H1 (cell line): ENCODE results near the gene GALNT18. TPM values are rescaled to one million over a fixed set of nuclear protein-coding genes. Genes with fewer than 3 reads are reported as not detected.

Source experiments
- CBX8 ChIP-seq: fragments of 300-800, 300-1000 bp; sonication (generic); IDR thresholded peaks from 2 replicates; pipeline ENCODE4 v1.7.1; 2016; ENCODE audit warnings: low read depth, low read length, borderline replicate concordance
- CHD7 ChIP-seq: fragments of 300-600 bp; sonication (generic); IDR thresholded peaks from 2 replicates; pipeline ENCODE4 v1.7.1; 2012; ENCODE audit warnings: low read length, moderate library complexity, mild to moderate bottlenecking, inconsistent platforms; ENCODE audit not compliant: insufficient replicate concordance
- EZH2 ChIP-seq: fragments of 200-600 bp; sonication (generic); IDR thresholded peaks from 2 replicates; pipeline ENCODE4 v1.7.1; 2012; ENCODE audit warnings: low read depth, mild to moderate bottlenecking, moderate library complexity, low read length, inconsistent platforms; ENCODE audit not compliant: severe bottlenecking
- HDAC2 ChIP-seq, 2 experiments: fragments of 300-600 bp in 1 of 2; sonication (generic) in 1 of 2; IDR thresholded peaks; 2 replicates each; pipeline ENCODE4 v1.6.1; 2011 to 2012; ENCODE audit warnings: low read depth in 2 of 2, low read length in 2 of 2, mild to moderate bottlenecking in 2 of 2, moderate library complexity in 2 of 2, borderline replicate concordance in 1 of 2, inconsistent platforms in 1 of 2
- KDM4A ChIP-seq: IDR thresholded peaks from one replicate; pipeline ENCODE4 v1.7.1; 2012; ENCODE audit warnings: low read depth, mild to moderate bottlenecking, moderate library complexity, low read length, inconsistent platforms; ENCODE audit not compliant: severe bottlenecking
- MAFK ChIP-seq: IDR thresholded peaks from 2 replicates; pipeline ENCODE4 v1.6.1; 2012; ENCODE audit warnings: low read depth, mild to moderate bottlenecking, improper control_type of control experiment, low read length
- polyA plus RNA-seq, 7 experiments: library from polyadenylated mRNA; depleted of rRNA in 3 of 7; stranded (reverse) in 5 of 7; unstranded in 2 of 7; fragments of >200 nt in 5 of 7; fragments of 200-250 nt in 2 of 7; gene quantifications; 1 replicate in 5 of 7; 2 replicates in 1 of 7; 4 replicates in 1 of 7; pipeline versions ENCODE4 v1.2.1 to v1.2.3, GENCODE V29; 2011 to 2013; ENCODE audit warnings: missing spikeins in 2 of 7, mixed read lengths in 2 of 7
- total RNA-seq: library from RNA; stranded (reverse); fragmentation: NEBNext Ultra II Directional; extraction: Animal tissue kit (Norgen Biotek cat#: 25700); gene quantifications from 2 replicates; pipeline ENCODE4 v1.2.1, GENCODE V29; 2021
- TF ChIP-seq, protein P1 (sequence below): IDR thresholded peaks from 2 replicates; pipeline ENCODE4 v1.6.1; 2012; ENCODE audit warnings: inconsistent platforms
- TF ChIP-seq, protein P2 (sequence below), 3 experiments: IDR thresholded peaks; 1 replicate in 2 of 3; 2 replicates in 1 of 3; pipeline versions ENCODE4 v1.5.1 to v1.6.1; 2011; ENCODE audit warnings: low read length in 3 of 3, mild to moderate bottlenecking in 3 of 3, inconsistent platforms in 2 of 3, low read depth in 1 of 3, moderate library complexity in 1 of 3; ENCODE audit not compliant: insufficient read depth in 1 of 3; ENCODE audit errors: control extremely low read depth in 1 of 3

Gene GALNT18
- total and polyA plus RNA-seq, 2 of the 8 experiments (the other 6 are each of a cell fraction or from before 2014, with no cell fraction given) = 6.0 to 9.4 TPM

DNA sequence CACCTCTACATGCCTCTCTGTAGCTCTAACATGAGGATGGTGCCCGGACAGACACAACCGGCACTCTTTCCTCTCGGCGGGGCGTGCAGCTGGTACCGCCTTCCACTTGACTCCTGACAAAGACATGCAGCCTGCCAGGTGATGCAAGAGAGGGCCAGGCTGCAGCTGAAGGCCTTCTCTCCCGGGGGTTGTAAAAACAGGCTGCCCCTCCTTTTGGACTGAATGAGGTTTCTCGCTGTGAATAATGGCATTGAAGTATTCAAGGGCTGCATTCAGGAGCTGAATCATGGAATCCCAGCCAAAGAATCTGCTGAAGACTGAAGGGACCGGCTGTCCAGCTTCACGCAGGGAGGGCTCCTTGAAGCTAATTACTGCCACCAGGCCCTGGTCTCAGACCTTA lies 110.9 kb downstream of the GALNT18 start (continued):
- TF ChIP-seq CHD7 (no peak), MAFK (no peak), KDM4A (no peak), EZH2 (no peak), HDAC2 (IDR thresholded peaks at IDR 0.05; ENCODE audit: borderline replicate concordance in 1 of 2, low read depth in 2 of 2, low read length in 2 of 2) (no peak), CBX8 (no peak)
- TF ChIP-seq, protein P1, sequence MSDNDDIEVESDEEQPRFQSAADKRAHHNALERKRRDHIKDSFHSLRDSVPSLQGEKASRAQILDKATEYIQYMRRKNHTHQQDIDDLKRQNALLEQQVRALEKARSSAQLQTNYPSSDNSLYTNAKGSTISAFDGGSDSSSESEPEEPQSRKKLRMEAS = peak; percentile 66
- TF ChIP-seq, protein P2, sequence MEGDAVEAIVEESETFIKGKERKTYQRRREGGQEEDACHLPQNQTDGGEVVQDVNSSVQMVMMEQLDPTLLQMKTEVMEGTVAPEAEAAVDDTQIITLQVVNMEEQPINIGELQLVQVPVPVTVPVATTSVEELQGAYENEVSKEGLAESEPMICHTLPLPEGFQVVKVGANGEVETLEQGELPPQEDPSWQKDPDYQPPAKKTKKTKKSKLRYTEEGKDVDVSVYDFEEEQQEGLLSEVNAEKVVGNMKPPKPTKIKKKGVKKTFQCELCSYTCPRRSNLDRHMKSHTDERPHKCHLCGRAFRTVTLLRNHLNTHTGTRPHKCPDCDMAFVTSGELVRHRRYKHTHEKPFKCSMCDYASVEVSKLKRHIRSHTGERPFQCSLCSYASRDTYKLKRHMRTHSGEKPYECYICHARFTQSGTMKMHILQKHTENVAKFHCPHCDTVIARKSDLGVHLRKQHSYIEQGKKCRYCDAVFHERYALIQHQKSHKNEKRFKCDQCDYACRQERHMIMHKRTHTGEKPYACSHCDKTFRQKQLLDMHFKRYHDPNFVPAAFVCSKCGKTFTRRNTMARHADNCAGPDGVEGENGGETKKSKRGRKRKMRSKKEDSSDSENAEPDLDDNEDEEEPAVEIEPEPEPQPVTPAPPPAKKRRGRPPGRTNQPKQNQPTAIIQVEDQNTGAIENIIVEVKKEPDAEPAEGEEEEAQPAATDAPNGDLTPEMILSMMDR (IDR thresholded peaks at IDR 0.05; ENCODE audit: control extremely low read depth in 1 of 3, insufficient read depth in 1 of 3, low read depth in 1 of 3, low read length in 3 of 3) = no peak
